CD4-positive, alpha-beta T cell treated with Interleukin-12 subunit alpha and Interleukin-12 subunit beta, for 1 hour (primary cell): ENCODE measurements around the gene NIF3L1.

ENCODE experiments used
- DNase-seq: peaks from one replicate; pipeline ENCODE4 v3.0.0-alpha.2; 2020

The NIF3L1 gene, protein sequence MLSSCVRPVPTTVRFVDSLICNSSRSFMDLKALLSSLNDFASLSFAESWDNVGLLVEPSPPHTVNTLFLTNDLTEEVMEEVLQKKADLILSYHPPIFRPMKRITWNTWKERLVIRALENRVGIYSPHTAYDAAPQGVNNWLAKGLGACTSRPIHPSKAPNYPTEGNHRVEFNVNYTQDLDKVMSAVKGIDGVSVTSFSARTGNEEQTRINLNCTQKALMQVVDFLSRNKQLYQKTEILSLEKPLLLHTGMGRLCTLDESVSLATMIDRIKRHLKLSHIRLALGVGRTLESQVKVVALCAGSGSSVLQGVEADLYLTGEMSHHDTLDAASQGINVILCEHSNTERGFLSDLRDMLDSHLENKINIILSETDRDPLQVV

GRCh38 chr2:200888704-200889625, at the start of gene NIF3L1, which contains the start of gene PPIL3:
Gene NIF3L1, plus strand, starts transcription at chr2:200889371. Its CDS starts 2,573 bp downstream, at chr2:200891944.
Gene PPIL3, minus strand, starts transcription at chr2:200889077. Its CDS starts 1,462 bp downstream, at chr2:200887615.
- DNase-seq = peak; percentile 97

GRCh38 chr2:200839513-200839912, 49.7 kb upstream of the NIF3L1 start:
- no peak for DNase-seq

GRCh38 chr2:200843993-200844948, 44.9 kb upstream of the NIF3L1 start:
- no peak for DNase-seq

DNA sequence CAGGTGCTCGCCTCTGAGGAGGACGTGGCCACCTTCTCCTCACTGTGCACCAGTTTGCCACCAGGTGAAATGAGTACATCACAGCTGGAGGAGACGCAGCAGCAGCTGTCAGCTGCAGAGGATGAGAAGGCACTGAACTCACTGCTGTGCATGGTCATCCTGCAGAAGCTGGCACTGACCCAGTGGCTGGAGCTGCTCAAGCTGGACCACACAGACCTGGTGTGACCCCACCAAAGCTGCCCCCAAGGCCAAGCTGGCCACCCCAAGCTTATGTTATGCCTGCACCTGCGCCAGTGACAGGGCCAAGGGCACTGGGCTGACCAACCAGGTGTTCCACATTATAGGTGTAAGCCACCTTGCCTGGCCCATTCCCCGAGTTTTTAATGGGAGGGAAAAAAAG, 44.0 kb upstream of the NIF3L1 start:
- no peak for DNase-seq

GRCh38 chr2:200845669-200846325, 43.4 kb upstream of the NIF3L1 start:
- DNase-seq = no peak

DNA sequence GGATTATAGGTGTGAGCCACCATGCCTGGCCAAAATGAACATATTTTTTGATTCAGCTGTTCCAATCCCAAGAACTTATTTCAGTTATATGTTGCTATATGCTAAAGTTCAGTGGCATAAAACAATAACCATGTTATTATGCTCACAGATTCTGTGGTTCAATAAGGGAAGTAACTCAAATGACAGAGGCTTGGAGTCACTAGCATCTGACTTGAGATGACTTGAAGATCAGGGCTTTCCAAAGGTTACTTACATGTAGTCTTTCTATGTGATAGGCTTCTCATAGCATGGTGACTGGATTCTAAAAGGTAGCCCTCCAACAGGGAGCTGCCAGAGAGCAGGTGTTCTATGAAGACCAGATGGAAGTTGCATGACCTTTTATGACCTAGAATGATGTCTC, 41.9 kb upstream of the NIF3L1 start:
- DNase-seq = no peak

DNA sequence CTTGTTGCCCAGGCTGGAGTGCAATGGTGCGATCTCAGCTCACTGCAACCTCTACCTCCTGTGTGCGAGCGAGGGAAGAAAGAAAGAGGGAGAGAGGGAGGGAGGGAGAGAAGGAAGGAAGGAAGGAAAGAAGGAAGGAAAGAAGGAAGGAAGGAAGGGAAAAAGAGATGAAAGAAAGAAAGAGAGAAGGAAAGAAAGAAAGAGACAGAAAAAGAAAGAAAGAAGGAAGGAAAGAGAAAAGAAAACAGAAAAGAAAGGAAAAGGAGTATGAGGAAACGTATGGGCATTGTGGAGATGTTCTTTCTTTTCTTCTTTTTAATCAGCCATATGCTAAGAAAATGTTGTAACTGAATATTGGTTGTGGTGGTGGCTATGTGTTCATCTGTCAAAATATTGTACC, 41.2 kb upstream of the NIF3L1 start:
- no peak for DNase-seq

DNA sequence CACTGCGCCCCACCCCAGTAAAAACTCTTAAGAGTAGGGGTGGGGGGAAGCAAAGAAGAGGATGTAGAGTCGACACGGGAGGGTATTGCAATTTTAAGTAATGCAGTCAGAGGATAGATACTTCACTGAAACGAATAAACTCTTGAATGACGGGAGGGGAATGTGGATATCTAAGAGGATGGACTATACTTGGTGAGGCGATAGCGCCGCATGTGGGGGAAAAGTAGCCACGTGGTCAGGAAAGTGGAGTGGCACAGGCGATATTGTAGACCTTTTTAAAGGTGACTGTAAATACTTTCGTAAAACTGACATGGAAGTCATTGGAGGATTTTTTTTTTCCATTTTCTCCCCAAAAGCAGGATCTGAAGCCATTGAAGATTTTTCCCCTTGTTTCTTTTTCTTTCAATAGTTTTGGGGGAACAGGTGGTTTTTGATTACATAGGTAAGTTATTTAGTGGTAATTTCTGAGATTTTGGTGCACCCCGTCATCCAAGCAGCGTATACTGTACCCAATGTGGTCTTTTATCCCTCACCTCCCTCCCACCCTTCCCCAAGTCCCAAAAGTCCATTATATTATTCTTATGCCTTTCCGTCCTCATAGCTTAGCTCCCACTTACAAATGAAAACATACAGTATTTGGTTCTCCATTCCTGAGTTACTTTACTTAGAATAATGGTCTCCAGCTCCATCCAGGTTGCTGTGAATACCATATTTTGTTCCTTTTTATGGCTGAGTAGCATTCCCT, 38.5 kb upstream of the NIF3L1 start:
- no peak for DNase-seq

- no peak for DNase-seq
Measured at GRCh38 chr2:200851398-200852248, 37.5 kb upstream of the NIF3L1 start.

DNA sequence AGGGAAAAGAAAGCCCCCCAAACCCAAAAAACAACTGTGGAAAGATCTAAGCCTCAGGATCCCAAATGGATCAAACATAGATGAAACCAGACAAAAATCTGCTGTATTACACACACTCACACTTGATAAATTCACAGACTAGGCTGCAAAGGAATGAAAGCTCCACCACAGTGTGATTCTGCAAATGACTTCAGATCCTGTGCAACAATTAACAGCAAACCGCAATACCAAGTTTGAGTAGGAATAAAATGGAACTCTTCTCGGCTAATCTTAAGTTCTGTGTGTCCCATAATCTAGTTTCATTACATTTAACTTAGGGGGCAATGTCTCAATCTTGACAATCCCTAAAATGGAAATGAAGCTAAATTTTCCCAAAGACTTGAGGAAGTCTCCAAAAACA, 36.6 kb upstream of the NIF3L1 start:
- DNase-seq = no peak

DNA sequence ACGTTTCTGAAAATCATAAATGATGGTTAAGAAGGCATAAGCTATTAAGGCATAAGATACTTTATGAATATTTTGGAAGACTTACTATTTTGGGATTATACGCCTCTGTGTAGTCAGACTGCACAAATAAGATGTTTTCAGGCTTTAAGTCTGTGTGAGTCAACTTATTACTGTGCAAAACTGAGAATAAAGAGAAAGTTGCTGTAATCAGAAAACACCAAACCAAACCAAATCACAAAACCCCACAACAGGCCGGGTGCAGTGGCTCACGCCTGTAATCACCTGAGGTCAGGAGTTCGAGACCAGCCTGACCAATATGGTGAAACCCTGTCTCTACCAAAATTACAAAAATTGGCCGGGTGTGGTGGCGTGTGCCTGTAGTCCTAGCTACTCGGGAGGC, 32.4 kb upstream of the NIF3L1 start:
- DNase-seq = no peak

DNA sequence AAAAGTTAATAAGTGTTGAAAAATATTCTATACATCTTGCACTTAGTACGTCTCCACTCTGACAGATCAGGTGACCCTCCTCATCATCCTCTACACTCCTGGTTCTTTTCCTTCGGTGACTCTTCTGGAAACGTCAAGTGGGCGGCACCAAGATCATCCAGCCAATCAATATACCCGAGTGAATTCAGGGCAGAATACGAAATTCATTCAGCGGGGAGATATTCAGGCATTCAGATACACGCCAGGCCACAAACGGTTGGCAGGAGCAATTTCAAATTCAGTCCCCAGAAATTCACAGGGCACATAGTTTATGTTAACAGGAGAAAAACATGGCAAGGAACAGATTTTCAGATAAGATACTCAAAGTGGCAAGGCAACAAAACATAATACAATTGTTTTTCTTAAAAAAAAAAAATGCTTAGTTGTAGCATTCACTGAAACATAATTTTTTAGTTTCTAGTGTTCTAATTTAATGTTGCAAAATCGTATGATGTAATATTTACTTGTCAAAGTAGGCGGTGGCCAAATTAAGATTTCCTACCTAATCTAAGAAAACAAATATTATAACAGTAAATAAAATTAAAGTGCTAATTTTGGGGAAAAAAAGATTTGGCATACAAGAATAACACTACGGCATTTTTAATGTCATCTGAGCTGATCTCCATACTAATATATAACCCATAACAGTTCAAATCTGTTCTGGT, 28.9 kb upstream of the NIF3L1 start:
- peak; percentile 46 for DNase-seq

DNA sequence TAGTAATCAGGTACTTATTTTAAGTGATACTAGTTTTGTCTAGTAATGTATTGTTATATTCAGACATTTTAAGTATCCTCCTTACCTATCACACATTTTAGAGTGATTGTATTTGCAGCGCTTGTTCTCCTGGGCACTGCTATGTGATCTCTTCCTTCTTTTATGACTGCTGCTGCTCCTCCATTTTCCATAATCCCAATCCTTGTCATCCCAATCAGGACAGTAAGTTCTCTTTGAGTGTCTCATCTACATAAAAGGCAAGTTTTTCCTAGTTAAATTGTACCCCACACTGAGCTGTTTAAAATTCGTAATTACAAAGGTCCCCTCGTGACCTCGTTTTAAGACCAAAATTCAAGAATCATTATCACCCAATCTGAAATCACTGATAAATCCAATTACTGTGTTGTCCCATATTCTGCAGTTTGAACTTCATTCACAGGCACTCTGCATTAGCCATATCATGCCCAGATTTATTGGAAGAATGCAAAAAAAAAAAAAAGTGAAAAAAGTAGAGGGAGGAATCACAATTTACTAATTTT, 27.5 kb upstream of the NIF3L1 start:
- no peak for DNase-seq

DNA sequence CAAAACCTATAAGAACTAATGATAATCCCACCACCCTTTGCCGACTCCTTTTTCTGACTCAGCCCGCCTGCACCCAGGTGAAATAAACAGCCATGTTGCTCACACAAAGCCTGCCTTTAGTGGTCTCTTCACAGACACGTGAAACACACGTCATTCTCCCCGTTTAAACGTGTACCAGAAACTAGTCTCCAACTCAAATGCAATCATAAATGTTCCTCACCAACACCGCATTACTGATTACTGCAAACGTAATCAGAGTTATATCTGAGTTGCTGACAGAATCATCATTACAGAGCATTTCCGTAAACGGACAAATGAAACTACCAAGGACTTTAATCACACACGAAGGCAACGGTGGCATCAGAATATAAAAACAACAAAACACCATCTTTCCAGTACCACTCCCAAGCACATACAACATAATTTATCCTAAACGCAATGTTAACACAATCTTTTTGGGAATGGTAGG, 26.6 kb upstream of the NIF3L1 start:
- DNase-seq = peak; percentile 74

- no peak for DNase-seq
Measured at GRCh38 chr2:200863782-200864175, 25.4 kb upstream of the NIF3L1 start.

- DNase-seq = peak; percentile 97
Measured at GRCh38 chr2:200864176-200865034, 24.8 kb upstream of the NIF3L1 start, which contains the start of gene CLK1. Gene CLK1, minus strand, starts transcription at chr2:200864658. Its CDS starts 2,796 bp downstream, at chr2:200861862.

- no peak for DNase-seq
Measured at GRCh38 chr2:200869014-200869413, 20.2 kb upstream of the NIF3L1 start.

DNA sequence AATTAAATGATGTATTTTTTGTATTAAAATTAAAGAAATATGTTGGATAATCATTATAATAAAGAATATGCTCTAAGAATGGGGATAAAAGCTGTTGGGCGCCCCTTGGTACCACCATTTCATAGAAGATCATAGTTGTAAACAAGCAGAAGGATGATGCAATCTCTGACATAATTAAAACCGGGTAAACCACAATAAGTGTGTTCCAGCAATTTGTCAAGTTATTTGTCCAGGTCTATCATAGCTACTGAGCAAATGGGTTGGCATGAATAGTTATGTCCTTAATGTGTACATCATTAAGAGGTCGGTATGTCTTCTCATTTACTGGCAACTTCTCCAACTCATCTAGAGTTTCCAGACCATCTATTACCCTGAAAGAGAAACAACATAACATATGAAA, 18.0 kb upstream of the NIF3L1 start:
- DNase-seq = no peak
